SK-N-SH (cell line): Measurements from ENCODE around the gene SFXN5.

Source experiments
- CTCF ChIP-seq: fragments of 200-600 bp; sonication (generic); IDR thresholded peaks from 2 replicates; pipeline ENCODE4 v1.6.1; 2017; ENCODE audit warnings: antibody characterized with exemption, mild to moderate bottlenecking, moderate library complexity
- FOXJ3 ChIP-seq: sonication (generic); formaldehyde crosslinking; IDR thresholded peaks from 2 replicates; pipeline ENCODE4 v1.5.1; 2020; ENCODE audit warnings: mild to moderate bottlenecking, missing genetic modification reagents
- TF ChIP-seq, protein P1 (sequence below): IDR thresholded peaks from 2 replicates; pipeline ENCODE4 v1.4.0; 2012; ENCODE audit warnings: low read depth

GRCh38 chr2:72901426-72901825 is 170.1 kb downstream of the SFXN5 start:
- TF ChIP-seq CTCF (no peak), FOXJ3 (no peak)
- TF ChIP-seq, protein P1, sequence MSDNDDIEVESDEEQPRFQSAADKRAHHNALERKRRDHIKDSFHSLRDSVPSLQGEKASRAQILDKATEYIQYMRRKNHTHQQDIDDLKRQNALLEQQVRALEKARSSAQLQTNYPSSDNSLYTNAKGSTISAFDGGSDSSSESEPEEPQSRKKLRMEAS: no peak
